ENCODE data around the gene CAPRIN2. TPM values are rescaled to one million over a fixed set of nuclear protein-coding genes. Genes with fewer than 3 reads are reported as not detected.

The CAPRIN2 gene
- total RNA-seq, 1 donor from 2014 or later: 20.4 TPM

GRCh38 chr12:30779178-30779577, 24.4 kb upstream of the CAPRIN2 start:
- Histone ChIP-seq H3K4me3 (no peak overlapping the region), H3K27me3 (ENCODE audit: low read depth) (no peaks in the 10 kb centered on the region), H3K36me3 (no peaks in the 10 kb centered on the region), H3K27ac (no peak overlapping the region), H3K9me3 (no peaks in the 10 kb centered on the region), H3K4me1 (no peaks in the 10 kb centered on the region)
- ATAC-seq (no peak), DNase-seq (no peak)
- intact Hi-C loops (cut with DNase I): no loop called here
- no peak for TF ChIP-seq CTCF (IDR thresholded peaks at IDR 0.05)

- Histone ChIP-seq H3K9me3 (no peaks in the 10 kb centered on the region), H3K27me3 (ENCODE audit: low read depth) (no peaks in the 10 kb centered on the region), H3K4me1 (no peaks in the 10 kb centered on the region), H3K27ac (no peak overlapping the region), H3K4me3 (no peak overlapping the region), H3K36me3 (no peaks in the 10 kb centered on the region)
- TF ChIP-seq CTCF (IDR thresholded peaks at IDR 0.05): no peak
- intact Hi-C loops (cut with DNase I): no loop called here
- ATAC-seq: no peak
- no peak for DNase-seq
Measured at GRCh38 chr12:30774599-30774998, 19.8 kb upstream of the CAPRIN2 start.

- intact Hi-C loops (cut with DNase I): no loop called here
- Histone ChIP-seq H3K27me3 (ENCODE audit: low read depth) (no peaks in the 10 kb centered on the region), H3K9me3 (no peaks in the 10 kb centered on the region), H3K4me3 (no peak overlapping the region), H3K36me3 (no peaks in the 10 kb centered on the region), H3K4me1 (no peaks in the 10 kb centered on the region), H3K27ac (no peak overlapping the region)
- DNase-seq (no peak), ATAC-seq (no peak)
- no peak for TF ChIP-seq CTCF (IDR thresholded peaks at IDR 0.05)
Measured at GRCh38 chr12:30769802-30770201, 15.1 kb upstream of the CAPRIN2 start.

GRCh38 chr12:30764251-30764650, 9.5 kb upstream of the CAPRIN2 start:
- Histone ChIP-seq H3K9me3 (no peaks in the 10 kb centered on the region), H3K4me1 (no peaks in the 10 kb centered on the region), H3K27ac (no peak overlapping the region), H3K27me3 (ENCODE audit: low read depth) (no peaks in the 10 kb centered on the region), H3K4me3 (no peak overlapping the region), H3K36me3 (no peaks in the 10 kb centered on the region)
- TF ChIP-seq CTCF (IDR thresholded peaks at IDR 0.05): no peak
- ATAC-seq (no peak), DNase-seq (no peak)
- intact Hi-C loops (cut with DNase I): no loop called here

- DNase-seq: no peak
- no peaks in the 10 kb centered on the region for H3K27me3 ChIP-seq (ENCODE audit: low read depth)
- no peaks in the 10 kb centered on the region for H3K9me3 ChIP-seq
- TF ChIP-seq CTCF (IDR thresholded peaks at IDR 0.05): no peak
- no peaks in the 10 kb centered on the region for H3K36me3 ChIP-seq
- no peaks in the 10 kb centered on the region for H3K4me1 ChIP-seq
- intact Hi-C loops (cut with DNase I): no loop called here
- no peak overlapping the region for H3K27ac ChIP-seq
- no peak overlapping the region for H3K4me3 ChIP-seq
- ATAC-seq: no peak
Measured at GRCh38 chr12:30763053-30763452, 8.3 kb upstream of the CAPRIN2 start.

- DNase-seq (no peak), ATAC-seq (no peak)
- no peaks in the 10 kb centered on the region for H3K36me3 ChIP-seq
- no peaks in the 10 kb centered on the region for H3K9me3 ChIP-seq
- TF ChIP-seq CTCF (IDR thresholded peaks at IDR 0.05): no peak
- no peak overlapping the region for H3K27ac ChIP-seq
- intact Hi-C loops (cut with DNase I): no loop called here
- H3K4me3 ChIP-seq: no peak overlapping the region
- H3K4me1 ChIP-seq: no peaks in the 10 kb centered on the region
- no peaks in the 10 kb centered on the region for H3K27me3 ChIP-seq (ENCODE audit: low read depth)
Measured at GRCh38 chr12:30761730-30762129, 7.0 kb upstream of the CAPRIN2 start.
